Chondrocyte (in vitro differentiated cells): ENCODE measurements around the gene WHAMM. TPM values are rescaled to one million over a fixed set of nuclear protein-coding genes. Genes with fewer than 3 reads are reported as not detected.

Source experiments
- DNase-seq: peaks from one replicate; pipeline ENCODE4 v3.0.0; 2021; ENCODE audit warnings: mixed read lengths, low spot score
- H3K27ac Mint-ChIP-seq: one replicate; pipeline ENCODE4 v1.8.0; 2021; ENCODE audit warnings: mild to moderate bottlenecking, moderate library complexity, mixed read lengths; ENCODE audit not compliant: unreplicated experiment
- H3K27me3 Mint-ChIP-seq: 2 replicates; pipeline ENCODE4 v1.8.0; 2021; ENCODE audit warnings: low read depth, mixed read lengths
- H3K36me3 Mint-ChIP-seq: 2 replicates; pipeline ENCODE4 v1.8.0; 2021; ENCODE audit warnings: low read depth, mixed read lengths
- H3K4me1 Mint-ChIP-seq: 2 replicates; pipeline ENCODE4 v1.8.0; 2021; ENCODE audit warnings: low read depth, mild to moderate bottlenecking, mixed read lengths
- H3K4me3 Mint-ChIP-seq: one replicate; pipeline ENCODE4 v1.8.0; 2021; ENCODE audit warnings: mild to moderate bottlenecking, moderate library complexity, mixed read lengths; ENCODE audit not compliant: unreplicated experiment
- H3K9me3 Mint-ChIP-seq: 2 replicates; pipeline ENCODE4 v1.8.0; 2021; ENCODE audit warnings: low read depth, mixed read lengths
- CTCF ChIP-seq: fragments of 200-600 bp; sonication (generic); IDR thresholded peaks from 2 replicates; pipeline ENCODE4 v1.5.0; 2021; ENCODE audit warnings: antibody characterized with exemption, mild to moderate bottlenecking, moderate library complexity
- total RNA-seq: library from RNA; stranded (reverse); gene quantifications from 3 replicates; pipeline ENCODE4 v1.2.1, GENCODE V29; 2021

The WHAMM gene
- total RNA-seq, 1 donor from 2014 or later = 10.0 TPM

GRCh38 chr15:82875411-82876003, 66.1 kb downstream of the WHAMM start:
- no peaks in the 10 kb centered on the region for H3K36me3 Mint-ChIP-seq
- no peak for TF ChIP-seq CTCF
- H3K27ac Mint-ChIP-seq = no peak overlapping the region
- peaks cover 6% of the 10 kb centered on the region for H3K9me3 Mint-ChIP-seq
- DNase-seq = no peak
- H3K27me3 Mint-ChIP-seq = no peaks in the 10 kb centered on the region
- peaks cover 3% of the 10 kb centered on the region for H3K4me1 Mint-ChIP-seq
- H3K4me3 Mint-ChIP-seq = no peak overlapping the region

DNA sequence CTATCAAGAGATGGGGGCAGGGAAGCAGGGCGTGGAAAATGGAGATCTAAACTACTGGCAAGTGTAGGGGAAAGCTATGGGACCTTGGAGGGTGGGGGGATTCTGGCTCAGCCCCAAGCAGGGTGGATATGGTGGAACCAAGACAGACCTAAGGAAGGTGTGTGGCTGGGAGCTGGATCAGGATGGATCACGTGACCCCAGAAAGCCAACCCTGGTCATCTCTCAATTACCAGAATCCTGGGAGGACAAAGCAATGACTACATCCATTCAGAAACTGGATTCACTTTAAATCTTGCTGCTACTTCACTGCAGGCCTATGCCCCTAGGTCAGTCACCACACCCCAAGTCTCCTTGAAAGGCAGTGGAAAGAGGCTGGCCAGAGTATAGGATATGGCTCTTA, 68.4 kb downstream of the WHAMM start:
- Mint-ChIP-seq H3K27me3 (no peaks in the 10 kb centered on the region), H3K36me3 (no peaks in the 10 kb centered on the region), H3K4me3 (no peak overlapping the region), H3K27ac (no peak overlapping the region), H3K9me3 (no peaks in the 10 kb centered on the region), H3K4me1 (no peaks in the 10 kb centered on the region)
- no peak for TF ChIP-seq CTCF
- no peak for DNase-seq

DNA sequence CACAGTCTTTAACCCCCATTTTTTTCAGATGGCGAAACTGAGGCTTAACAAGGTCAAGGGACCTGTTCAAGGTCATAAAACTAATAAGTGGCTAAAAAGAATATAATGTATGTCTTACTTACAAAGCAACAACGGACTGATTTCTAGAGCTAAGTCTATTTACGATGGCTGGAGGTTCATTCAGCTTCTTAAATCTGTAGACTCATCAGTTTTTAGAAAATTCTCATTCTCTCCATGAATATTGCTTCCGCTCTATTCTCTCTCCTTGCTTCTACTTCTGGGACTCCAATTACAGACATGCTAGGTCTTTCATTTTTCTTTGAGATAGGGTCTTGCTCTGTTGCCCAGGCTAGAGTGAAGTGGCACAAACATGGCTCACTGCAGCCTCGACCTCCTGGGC, 68.9 kb downstream of the WHAMM start:
- no peak overlapping the region for H3K27ac Mint-ChIP-seq
- no peak for TF ChIP-seq CTCF
- no peaks in the 10 kb centered on the region for H3K4me1 Mint-ChIP-seq
- no peak overlapping the region for H3K4me3 Mint-ChIP-seq
- DNase-seq = no peak
- H3K9me3 Mint-ChIP-seq = no peaks in the 10 kb centered on the region
- H3K27me3 Mint-ChIP-seq = no peaks in the 10 kb centered on the region
- no peaks in the 10 kb centered on the region for H3K36me3 Mint-ChIP-seq

DNA sequence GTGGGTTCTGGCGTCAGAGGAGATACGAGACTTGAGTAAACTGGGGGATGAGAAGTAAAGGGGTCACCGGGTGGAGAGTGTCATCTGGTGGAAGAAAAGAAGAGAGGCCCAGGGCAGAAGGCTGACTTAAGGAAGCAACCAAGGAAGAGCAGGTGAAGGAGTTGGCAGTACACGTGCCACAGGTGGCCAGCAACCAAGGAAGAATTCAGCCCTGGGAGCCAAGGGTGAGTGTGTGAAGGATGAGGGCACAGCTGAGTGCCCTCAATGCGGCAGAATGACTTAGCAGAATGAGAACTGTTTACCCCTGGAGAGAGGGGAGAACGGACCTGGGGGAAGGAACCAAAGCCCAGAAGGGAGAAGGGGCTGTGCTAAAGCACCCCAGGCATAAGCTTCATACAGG, 71.3 kb downstream of the WHAMM start:
- no peak for TF ChIP-seq CTCF
- no peaks in the 10 kb centered on the region for H3K4me1 Mint-ChIP-seq
- no peaks in the 10 kb centered on the region for H3K27me3 Mint-ChIP-seq
- no peaks in the 10 kb centered on the region for H3K9me3 Mint-ChIP-seq
- H3K27ac Mint-ChIP-seq = no peak overlapping the region
- H3K4me3 Mint-ChIP-seq = no peak overlapping the region
- DNase-seq = no peak
- no peaks in the 10 kb centered on the region for H3K36me3 Mint-ChIP-seq

DNA sequence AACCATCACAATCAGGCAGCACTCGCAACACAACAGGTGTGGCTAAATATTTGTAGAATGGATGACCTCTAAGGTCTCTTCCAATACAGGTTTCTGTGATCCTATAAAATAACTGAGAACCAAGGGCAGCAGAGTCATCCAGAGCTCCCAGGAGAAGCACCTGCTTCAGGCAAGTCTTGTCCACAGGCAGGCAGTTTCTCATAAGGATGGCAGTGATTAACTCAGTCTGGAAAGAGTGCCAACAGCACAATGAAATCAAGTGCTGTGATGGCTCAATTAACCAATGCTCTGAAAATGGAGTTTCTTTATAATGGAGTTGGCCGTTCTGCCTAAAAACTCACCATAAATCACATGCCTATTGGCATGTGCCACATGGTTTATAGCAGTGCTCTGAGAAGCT, 72.3 kb downstream of the WHAMM start:
- no peaks in the 10 kb centered on the region for H3K4me1 Mint-ChIP-seq
- TF ChIP-seq CTCF = no peak
- no peak for DNase-seq
- H3K27me3 Mint-ChIP-seq = no peaks in the 10 kb centered on the region
- no peak overlapping the region for H3K27ac Mint-ChIP-seq
- H3K4me3 Mint-ChIP-seq = no peak overlapping the region
- no peaks in the 10 kb centered on the region for H3K36me3 Mint-ChIP-seq
- H3K9me3 Mint-ChIP-seq = no peaks in the 10 kb centered on the region
